IPS-NIHi7 (cell line): ENCODE data around the gene SMARCAL1.
"Not testable (repeated sequence)": the region's sequence is repeated elsewhere in the genome, so short reads cannot be mapped to it uniquely, and the experiment has no call there.

Source experiments
- DNase-seq: peaks from one replicate; pipeline ENCODE4 v3.0.0; 2012; ENCODE audit warnings: mixed read lengths; ENCODE audit errors: extremely low spot score

Gene SMARCAL1

DNA sequence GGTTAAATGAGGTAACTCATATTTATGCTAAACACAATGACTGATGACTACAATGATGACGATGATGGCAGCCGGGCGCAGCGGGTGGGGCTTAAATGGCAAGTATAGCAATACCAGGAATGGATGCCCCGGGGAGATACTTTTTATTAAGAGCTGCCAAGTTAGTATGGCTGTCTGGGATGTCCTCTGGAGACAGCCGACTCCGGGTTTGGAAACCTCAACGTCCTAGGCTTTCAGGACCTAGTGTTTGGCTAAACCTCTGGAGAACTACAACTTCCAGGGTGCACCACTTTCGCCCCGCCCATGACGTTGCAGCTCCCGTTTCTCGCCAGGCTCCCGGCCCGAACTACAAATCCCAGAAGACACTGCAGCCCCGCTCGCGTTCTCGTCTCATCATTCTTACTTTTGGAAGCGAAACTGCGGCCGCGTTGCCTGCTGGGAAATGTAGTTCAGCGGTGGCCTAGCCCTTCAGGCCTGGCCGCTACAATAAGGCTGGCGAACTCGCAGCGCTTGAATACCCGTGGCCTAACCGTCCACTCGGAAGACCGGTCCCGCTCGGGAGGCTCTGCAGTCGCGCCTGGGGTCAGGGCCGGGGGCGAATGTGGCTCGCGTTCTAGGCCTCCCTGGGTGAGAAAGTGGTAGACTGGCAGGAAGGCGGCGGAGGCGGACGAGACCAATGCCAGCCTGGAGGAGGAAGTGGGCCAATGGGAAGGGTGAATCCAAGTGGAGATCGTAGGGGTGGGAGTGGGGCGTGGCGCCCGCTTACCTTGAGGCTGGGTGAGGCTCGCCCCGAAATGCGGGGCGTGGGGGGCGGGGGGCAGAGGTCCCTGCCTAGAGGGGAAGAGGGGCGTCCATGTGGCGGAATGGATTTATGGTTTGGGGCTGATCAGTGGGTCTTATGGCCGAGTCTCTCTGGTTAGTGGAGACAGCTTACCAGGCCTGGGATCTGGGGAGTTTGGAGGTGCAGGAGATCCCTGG is at the start of gene SMARCAL1:
SMARCAL1 (plus strand) TSS at position 463 of the 978 bp plus-strand sequence. CDS start 2,221 bp downstream, outside the sequence.
- DNase-seq: peak; percentile 97

DNA sequence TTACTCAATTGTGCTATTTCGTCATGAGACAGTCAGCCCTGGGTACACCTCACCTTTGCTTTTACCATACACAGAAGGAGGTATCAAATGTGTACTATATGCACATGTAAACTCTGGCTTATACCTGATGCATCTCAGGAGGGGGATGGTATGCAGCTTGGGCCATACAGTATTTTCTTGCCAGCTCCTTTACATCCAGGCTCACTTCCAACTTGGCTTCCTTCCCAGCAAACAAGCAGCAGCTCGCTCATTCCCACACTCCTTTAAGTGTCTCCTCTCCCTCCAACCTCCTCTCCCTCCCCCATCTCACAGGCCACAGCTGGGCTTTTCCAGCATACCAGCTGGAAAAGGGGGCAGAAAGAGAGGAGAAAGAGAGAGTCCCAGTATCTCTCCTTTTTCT is 49.6 kb upstream of the SMARCAL1 start:
- DNase-seq: no peak

GRCh38 chr2:216363221-216363620 is 49.1 kb upstream of the SMARCAL1 start:
- DNase-seq: no peak

DNA sequence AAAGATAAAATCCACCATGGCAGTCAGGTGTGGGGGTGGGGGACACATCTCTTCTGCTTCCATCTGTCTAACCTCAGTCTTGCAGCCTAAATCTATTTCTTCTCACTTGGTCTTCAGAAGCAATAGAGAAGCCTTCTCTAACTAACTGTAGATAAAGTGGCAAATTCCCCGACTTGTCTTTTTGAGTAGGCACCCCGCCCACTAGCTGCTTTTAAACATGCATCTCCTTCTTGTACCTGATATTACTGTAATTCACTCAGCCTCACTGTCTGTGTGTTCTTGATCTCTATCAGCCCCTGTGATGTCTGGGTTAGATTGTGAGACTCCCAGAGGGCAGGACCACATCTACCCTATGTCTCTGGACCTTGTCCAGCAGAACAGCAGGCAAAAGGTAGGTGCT is 46.8 kb upstream of the SMARCAL1 start:
- DNase-seq: no peak

DNA sequence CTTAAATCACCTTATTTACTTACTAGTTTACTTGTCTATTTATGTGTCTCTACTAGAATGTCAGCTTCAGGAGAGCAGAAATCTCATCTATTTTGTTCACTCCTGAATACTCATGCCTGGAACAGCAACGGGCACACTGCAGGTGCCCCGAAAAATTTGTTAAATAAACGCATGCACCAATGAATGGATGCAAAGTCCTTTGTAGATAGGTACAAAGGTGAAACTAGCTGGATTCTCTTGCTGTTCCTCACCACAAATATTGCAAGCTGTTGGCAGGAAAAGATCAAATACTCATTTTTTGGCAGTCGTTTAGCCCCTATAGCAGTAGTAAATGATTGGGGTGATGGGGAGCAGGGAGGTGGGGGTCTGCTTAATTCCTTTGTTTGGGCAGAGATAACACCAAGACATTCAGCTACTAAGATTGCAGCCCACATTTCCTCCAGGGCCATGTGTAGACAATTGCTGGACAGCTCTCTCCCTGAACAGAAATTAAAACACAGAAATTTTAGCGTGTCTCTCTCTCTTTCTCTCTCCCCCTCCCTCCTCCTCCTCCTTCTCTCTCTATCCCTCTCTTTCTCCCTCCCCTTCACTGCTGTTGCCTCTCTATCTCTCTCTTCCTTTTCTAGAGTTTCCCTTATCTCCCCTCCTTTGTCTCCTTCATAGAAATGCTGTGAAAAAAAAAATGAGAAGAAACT is 45.4 kb upstream of the SMARCAL1 start:
- DNase-seq: no peak

DNA sequence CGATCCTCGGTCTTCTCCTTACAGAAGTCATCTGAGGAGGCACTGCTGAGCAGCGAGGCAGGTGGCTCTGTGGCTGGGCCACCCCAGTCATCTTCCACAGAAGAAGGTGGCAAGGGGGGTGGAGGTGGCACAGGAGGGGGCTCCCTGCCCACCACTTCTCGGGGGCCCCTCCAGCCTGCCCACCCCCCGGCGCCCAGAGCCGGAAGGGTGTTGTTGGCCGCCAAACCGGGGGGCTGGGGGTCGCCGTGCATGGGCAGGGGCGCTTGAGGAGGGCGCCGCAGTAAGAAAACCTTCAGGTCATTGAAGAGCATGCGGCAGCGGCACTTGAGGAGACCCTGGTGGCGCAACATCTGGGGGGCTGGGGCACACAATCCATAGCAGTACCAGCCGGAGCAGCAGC is 42.5 kb upstream of the SMARCAL1 start:
- no peak for DNase-seq

DNA sequence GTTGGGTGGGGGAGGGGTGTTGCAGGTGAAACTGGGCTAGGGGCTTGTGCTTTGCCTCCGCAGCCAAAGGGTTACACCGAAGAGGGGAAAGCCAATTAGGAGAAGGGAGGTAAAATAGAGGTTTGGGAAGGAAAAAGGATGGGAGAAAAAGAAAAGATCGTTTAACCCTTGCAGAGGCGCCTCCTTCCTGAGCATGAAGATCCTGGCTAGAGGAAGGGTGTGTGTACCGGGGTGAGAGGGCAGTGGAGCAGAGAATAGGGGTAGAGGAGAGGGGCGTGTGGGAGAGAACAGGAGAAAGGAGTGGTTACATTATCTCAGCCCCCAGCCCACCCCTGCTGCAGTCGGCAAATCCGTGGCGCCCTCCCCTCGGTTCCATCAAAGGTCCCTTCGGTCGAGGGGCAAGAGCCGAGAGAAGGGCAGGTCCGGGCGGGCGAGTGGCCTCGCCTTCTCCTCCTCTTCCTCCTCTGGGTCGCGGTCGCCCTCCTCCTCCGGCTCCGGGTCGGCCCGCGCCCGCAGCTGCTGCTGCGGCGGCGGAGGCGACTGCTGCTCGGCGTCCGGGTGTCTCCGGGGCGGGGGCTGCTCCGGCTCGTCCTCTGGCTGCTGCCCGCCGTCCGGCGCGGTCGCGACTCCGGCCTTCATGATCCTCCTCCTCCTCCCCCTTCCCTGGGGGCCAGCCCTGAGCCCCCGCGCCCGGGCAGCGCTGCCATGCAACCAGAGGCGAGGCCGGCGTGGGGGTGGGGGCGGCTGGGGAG is 41.1 kb upstream of the SMARCAL1 start:
- peak; percentile 58 for DNase-seq

DNA sequence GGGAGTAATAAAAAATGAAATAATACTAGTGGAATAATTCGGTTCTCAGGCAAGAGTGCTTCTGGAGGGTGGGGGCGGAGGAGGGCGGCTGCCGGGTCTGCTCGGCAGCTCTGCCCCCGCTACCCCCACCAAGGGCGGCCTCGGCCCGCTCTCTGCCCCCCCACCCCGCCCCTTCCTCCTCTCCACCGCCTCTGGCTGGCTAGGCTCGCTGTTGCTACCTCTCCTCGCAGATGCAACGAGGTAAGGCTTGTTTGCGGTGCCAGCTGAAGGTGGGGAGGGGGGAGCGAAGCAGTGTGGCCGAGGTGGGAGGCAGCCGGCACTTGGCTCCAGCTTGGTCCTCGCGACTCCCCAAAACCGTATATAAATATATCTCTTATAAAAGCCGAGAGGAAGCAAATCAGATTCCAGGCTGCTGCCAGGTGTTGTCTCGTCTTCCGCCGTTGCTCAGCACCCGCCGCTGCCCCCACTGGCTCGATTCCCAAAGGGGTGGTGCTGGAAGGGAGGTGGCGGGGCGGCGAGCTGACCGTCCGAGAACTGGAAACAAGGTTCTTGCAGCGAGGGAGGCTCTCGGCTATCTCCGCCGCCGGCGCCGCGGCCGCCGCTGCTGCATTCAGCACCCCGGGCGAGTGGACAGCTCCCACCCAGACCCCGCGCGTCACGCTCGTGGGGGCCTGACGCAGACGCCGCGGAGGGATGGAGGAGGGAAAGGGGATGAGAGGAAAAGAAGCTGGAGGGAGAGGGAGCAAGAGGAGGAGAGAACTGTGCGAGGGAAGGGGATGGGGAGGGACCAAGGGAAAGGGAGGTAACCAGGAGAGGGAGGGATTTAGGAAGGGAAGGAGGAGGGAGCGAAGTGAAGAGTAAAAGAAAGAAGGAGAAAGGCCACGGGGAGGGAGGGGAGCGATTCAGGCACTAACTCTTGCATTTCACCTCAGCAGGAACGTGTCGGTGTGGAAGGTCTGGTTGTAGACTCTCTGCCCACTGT is 40.3 kb upstream of the SMARCAL1 start, which contains the start of gene MARCHF4:
MARCHF4 (minus strand) TSS at position 763 of the 982 bp plus-strand sequence. CDS start 2,223 bp downstream, outside the sequence.
- DNase-seq: peak; percentile 82

GRCh38 chr2:216372761-216373291 is 39.5 kb upstream of the SMARCAL1 start:
- no peak for DNase-seq

DNA sequence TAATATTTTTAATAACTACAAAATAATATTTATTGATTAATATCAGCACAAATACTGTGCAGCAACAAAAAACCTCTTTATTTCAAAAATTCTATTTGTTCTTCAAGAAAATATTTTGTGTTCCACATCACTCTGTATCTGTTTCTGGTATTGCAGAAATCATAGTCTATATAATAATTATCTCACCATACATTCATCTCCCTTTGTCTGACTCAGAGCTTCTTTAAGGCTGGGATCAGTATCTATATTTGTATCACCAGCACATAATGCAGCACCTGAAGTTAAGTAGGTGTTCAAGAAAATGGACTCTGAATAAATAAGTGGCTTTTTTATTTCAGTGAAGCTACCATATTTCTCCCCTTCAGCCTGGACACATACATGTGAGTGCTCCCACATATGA is 38.4 kb upstream of the SMARCAL1 start:
- no peak for DNase-seq

DNA sequence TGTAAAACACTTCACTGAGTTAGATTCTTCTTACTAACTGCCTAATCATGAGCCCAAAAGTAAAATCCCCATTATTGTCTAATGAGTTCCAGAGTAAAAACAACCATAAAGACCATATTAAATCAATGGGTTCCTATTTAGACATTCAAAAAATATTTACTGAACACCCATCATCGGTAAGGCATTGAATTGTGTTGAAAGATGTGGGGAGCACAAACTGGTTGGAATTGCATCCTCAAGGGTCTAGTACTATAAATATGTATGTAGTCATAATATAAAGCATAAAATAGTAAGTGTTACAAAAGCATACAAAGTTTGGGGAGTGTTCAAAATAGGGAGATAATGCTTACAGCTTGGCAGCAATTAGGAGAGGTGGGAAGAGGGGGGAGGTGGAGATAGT is 37.0 kb upstream of the SMARCAL1 start:
- DNase-seq: no peak

DNA sequence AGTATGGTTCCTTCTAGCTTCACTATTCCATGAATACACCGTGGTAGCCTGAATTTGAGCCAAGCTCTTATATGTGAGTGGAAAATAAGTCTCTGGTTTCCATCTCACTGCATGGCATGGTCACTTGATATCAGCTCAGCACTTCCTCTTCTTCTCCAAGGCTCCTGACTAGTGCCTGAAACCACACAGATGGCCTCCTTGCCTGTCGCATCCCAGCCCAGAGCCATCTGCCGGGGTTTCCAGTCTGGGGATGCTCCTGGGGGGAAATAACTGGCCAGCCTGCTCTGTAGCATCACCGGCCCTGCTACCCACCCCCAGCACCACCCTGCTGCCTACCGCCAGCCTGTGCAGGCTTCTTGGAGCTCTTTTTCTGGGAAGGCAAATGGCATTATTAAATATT is 32.3 kb upstream of the SMARCAL1 start:
- DNase-seq: no peak

GRCh38 chr2:216384409-216384808 is 27.9 kb upstream of the SMARCAL1 start:
- DNase-seq: not testable (repeated sequence)

GRCh38 chr2:216385478-216385877 is 26.8 kb upstream of the SMARCAL1 start:
- no peak for DNase-seq

- DNase-seq: no peak
These were observed 25.0 kb upstream of the SMARCAL1 start for GRCh38 chr2:216387262-216387661.

DNA sequence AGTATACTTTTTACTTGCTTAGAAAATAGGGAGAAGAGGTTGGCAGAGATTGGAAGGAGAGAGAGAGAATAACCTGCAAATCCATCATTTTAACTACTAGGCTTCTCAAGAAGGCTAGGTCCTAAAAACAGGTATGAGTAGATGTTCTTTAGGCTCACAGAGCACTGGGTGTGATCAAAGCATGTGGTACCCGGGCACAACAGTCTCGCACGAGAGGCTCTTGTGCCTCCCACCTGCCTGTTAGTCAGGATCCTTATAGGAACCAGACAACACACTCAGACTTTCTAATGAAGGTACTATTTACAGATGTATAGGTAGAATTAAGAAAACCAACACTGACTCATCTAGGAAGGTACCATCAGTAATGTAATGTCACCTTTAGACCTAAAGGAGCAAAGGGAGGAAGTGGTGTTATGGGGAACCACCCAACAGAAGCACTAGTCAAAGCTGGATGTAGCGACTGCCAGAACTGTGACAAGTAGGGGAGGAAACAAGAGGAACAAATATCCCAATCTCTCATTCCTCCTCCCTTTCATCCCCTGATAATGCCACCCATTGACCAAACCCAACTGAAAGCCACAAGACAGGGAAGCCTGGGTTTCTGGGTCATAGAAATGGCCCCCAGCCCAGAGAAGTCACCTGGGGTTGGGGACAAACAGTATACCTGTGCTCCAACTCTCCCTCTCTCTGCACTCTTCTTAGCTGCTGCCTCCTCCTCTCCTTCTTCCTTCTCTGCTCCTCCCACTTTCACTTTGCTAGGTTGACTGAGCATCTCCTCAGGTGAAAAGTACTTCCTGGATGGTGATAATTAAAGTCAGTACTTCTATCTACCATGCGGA is 24.0 kb upstream of the SMARCAL1 start:
- DNase-seq: no peak

DNA sequence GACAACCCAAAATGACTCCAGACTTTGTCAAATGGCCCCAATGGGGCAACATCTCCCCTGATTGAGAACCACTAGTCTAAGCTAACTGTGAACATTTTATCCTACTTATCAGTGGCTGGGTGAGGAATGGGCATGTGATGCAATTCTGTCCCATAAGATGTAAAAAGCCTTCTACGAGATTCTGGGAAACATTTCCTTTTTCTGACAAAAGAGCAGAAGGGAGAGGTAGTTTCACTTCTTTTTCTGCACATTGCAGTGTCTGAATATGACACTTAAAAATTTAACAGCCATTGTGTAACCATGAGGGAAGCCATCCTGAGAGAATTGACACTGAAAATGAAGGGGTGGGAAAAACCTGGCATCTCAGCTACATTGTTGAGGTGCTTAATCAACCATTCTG is 22.7 kb upstream of the SMARCAL1 start:
- DNase-seq: no peak

- DNase-seq: no peak
These were observed 20.9 kb upstream of the SMARCAL1 start for GRCh38 chr2:216391401-216391800.

DNA sequence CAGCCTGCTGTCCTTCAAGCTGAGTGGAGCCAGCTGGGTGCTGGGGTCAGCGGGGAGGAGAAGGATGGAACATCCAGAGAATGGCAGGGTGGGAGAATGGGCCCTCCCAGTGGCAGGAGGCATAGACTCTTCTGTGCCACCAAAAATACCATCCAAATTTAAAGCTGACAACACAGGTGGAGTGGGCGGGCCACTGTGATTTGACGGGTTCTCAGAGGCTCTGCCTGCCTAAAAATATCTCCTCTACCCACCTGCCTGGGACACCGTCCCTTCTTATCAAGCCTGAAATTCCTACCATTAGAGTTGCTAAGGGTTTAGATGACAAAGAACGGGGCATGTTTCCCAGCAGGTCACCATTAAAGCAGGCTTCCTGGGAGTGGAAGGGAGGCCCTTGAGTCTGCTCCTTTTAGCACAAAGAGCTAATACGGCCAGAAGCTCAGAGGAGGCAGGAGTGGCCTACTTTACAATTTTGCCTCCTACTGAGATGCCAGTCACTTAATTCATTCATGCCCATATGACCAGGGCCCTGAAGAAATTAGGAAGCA is 20.2 kb upstream of the SMARCAL1 start:
- no peak for DNase-seq
